Dermis microvascular lymphatic vessel endothelial cell (primary cell): ENCODE results near the gene NUDT22. TPM values are rescaled to one million over a fixed set of nuclear protein-coding genes. Genes with fewer than 3 reads are reported as not detected.
A peak's percentile ranks its signal among the peaks of the same experiment; 100 is the strongest.

Experiments
- DNase-seq, 2 donors: peaks; one replicate each; pipeline versions ENCODE4 v3.0.0 to v3.0.0-alpha.2; 2010; ENCODE audit warnings: low read depth in 2 of 2
- total RNA-seq: library from RNA; depleted of rRNA; stranded (reverse); fragments of >200 nt; gene quantifications from 2 replicates; pipeline ENCODE4 v1.2.1, GENCODE V29; 2014

The NUDT22 gene
- total RNA-seq, 1 donor from 2014 or later = 26.4 TPM

- peak in 1 of 2 donors; percentile 27 for DNase-seq
Measured at GRCh38 chr11:64206457-64207255, 19.4 kb upstream of the NUDT22 start, which contains the start of gene FERMT3. Gene FERMT3, plus strand, starts transcription at chr11:64206721. Its CDS starts 644 bp downstream, at chr11:64207365.

GRCh38 chr11:64207256-64208085, 18.6 kb upstream of the NUDT22 start:
- peak; percentile 77 to 79 for DNase-seq

DNA sequence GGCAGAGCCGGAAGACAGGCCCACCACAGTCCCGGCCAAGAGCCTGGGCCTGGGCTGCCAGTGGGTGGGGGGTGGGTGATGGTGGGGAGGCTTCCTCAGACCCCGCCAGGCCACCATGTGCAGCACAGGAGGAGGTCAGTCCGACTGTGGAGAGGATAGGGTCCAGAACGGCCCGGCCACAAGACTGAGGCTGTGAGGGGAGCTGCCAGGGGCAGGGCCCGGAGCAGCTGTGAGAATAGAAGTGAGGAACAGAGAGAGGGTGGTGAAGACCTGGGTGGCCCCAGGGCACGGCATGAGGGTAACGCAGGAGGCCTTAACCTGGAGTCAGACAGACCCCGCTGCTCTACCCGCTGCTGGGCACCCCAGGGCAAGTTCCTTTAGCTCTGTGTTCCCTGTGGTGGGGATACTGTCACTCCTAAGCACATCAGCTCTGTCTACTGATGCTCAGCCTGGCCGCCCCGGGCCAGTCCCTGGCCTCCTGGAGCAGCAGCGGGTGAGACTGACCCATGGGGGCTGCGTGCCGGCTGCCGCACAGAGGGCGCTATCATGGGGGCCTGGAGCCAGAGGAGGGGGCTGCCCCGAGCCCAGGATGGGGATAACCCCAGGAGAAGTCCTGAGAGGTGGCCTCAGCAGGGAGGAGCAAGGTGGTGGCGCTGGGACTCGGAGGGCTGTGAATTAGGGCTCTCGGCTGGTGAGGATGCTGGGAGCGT, 17.8 kb upstream of the NUDT22 start:
- no peak for DNase-seq

- DNase-seq = no peak
Measured at GRCh38 chr11:64208796-64209562, 17.1 kb upstream of the NUDT22 start.

DNA sequence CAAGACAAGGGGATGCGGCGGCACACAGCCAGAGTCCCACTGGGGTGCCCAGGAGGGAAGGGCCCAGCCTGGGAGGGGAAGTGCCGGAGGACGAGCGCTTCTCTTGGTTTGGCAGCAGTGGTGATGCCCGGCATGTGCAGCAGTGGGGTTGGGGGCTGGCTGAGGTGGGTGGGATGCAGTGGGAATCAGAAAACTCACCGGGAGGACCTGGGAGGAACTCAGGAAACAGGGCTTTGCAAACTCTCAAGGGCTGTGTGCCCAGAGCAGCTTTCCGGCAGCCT, 16.6 kb upstream of the NUDT22 start:
- DNase-seq = no peak

DNA sequence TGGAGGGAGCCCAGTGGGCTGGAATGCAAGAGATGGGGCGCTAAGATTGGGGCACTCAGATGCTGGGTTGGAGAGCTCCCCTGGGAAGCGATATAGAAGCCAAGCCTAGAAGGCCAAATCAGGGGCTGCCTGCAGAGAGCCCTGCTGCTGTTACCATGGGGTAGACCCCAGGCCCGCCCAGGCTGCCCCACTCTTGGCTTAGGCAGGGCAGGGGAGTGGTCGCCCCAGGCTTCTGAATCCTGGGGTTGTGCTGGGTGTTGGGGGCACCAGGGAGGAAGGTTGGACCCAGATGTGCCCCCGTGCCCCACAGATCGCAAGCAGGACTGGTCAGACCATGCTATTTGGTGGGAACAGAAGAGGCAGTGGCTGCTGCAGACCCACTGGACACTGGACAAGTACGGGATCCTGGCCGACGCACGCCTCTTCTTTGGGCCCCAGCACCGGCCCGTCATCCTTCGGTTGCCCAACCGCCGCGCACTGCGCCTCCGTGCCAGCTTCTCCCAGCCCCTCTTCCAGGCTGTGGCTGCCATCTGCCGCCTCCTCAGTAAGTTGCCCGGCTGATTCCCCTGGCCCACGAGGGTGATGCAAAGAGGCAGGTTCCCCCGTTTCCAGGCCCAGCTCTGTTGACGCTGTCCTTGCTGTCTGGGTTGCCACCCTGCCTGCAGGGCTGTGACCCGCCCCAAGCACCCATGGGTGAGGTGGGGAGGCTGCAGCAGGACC, 15.6 kb upstream of the NUDT22 start:
- no peak for DNase-seq

DNA sequence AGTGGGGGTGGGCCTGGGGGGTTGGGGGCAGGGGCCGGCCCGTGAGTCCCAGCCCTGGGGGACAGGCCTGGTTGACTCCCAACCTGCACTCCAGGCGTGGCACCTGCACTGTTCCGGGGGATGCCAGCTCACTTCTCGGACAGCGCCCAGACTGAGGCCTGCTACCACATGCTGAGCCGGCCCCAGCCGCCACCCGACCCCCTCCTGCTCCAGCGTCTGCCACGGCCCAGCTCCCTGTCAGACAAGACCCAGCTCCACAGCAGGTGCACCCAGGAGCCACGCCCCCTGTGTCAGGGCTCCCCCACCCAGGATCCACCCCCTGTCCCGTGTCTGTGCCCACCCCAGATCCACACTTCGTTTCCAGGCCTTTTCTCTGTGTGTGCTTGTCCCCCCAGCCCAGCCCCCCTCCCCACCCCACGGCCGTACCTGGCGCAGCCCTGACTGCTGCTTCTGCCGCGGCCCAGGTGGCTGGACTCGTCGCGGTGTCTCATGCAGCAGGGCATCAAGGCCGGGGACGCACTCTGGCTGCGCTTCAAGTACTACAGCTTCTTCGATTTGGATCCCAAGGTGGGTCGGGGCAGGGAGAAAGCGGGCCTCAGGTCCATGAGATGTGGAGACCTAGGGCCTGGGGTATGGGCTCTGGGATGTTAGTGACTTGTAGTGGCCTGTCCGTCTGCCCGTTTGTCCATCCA, 14.7 kb upstream of the NUDT22 start:
- no peak for DNase-seq

DNA sequence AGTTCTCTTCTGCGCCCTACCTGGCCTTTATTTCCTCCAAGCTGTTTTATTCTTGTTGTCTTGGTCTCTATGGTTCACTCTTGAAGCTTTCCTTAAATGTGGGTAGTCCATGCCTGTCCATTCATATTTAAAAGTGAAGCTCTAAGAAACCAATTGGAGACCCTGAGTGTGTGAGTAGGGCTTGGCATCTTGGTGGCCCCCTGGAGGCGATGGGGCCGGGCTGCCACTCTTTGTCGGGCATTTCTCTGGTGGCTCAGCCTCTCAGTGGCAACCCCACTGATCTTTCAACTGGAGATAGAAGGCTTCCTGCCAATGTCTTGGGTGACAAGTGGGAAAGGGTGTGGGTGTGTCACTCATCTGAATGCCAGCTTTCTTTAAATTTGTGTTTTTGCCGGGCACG, 9.2 kb upstream of the NUDT22 start:
- DNase-seq = no peak

DNA sequence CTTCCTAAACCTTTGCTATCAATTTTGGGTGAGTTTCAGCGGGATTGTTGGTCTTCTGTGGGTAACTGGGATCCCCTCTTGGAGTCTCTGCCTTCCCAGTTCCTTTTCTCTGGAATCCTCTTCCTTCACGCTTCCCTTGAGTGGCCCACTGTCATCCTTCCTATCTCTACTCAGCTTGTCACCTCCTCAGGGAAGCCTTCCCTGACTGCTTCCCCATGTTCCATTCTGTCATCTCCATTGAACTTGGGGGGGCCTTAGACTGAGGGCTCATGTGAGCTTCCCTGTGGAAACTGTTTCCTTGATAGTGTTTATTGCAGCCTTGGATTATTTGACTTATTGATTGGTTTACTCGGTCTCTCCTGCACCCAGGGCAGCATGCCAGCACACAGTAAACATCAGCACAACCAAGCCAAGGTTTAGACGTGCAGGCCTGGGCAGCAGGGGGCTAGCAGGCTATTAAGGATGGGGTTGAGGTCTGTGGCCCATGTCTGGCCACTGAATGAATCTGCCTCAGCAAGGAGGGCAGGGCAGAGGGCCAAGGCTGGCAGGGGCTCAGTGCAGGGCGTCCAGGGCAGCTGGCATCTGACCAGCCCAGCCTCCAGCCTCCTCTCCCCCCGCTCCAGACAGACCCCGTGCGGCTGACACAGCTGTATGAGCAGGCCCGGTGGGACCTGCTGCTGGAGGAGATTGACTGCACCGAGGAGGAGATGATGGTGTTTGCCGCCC, 7.3 kb upstream of the NUDT22 start:
- DNase-seq = no peak

GRCh38 chr11:64219354-64219684, 6.8 kb upstream of the NUDT22 start:
- no peak for DNase-seq

GRCh38 chr11:64219755-64220154, 6.3 kb upstream of the NUDT22 start:
- no peak for DNase-seq

- no peak for DNase-seq
Measured at GRCh38 chr11:64220271-64220670, 5.8 kb upstream of the NUDT22 start.

GRCh38 chr11:64220798-64221197, 5.3 kb upstream of the NUDT22 start:
- no peak for DNase-seq

GRCh38 chr11:64222651-64223000, 3.4 kb upstream of the NUDT22 start:
- no peak for DNase-seq

- DNase-seq = no peak
Measured at GRCh38 chr11:64223001-64223651, 2.9 kb upstream of the NUDT22 start.

DNA sequence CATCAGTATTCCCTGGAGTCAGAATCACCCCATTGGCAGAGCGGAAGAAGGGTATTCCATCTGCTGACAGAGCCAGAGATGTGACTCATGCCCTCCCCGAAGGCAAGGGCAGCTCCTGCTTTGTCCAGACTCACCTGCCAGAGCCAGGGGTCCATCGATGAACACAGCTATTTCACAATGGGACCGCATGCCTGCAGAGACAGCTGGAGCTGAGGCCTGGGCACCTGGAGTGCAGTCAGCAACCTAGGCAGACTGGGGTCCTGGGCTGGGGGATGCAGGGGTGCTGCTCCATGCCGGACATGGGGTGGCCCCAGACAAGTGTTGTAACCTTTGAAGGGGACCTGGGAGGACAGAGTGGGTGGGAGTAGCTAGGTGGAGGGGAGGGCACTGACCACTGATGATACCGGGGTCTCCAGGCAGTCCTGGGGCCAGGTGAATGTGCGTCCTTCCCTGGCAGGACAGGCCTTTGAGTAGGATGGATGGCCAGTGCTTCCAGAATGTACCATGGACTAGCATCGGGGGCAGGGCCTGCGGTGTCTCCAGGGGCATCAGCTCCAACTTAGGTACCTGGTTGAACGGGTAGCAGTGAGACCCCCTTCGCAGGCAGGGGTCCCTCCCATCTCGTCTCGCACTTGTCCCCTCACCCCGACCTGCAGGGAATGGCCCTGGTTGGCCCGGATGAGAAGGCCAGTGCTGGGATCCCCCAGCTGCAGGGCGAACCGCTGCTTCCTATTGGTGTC, 1.8 kb upstream of the NUDT22 start:
- no peak for DNase-seq

GRCh38 chr11:64224891-64225607, 1.0 kb upstream of the NUDT22 start:
- DNase-seq = no peak

GRCh38 chr11:64226507-64227051, 505 bp downstream of the NUDT22 start:
- no peak for DNase-seq
